GM12873 (cell line): ENCODE measurements around the gene PSMD5.

Source experiments
- TF ChIP-seq, protein P1 (sequence below): IDR thresholded peaks from 2 replicates; pipeline ENCODE4 v1.5.1; 2012; ENCODE audit warnings: low read depth, mild to moderate bottlenecking, moderate library complexity, low read length, control low read depth; ENCODE audit not compliant: insufficient read depth; ENCODE audit errors: missing control alignments

Gene PSMD5

DNA sequence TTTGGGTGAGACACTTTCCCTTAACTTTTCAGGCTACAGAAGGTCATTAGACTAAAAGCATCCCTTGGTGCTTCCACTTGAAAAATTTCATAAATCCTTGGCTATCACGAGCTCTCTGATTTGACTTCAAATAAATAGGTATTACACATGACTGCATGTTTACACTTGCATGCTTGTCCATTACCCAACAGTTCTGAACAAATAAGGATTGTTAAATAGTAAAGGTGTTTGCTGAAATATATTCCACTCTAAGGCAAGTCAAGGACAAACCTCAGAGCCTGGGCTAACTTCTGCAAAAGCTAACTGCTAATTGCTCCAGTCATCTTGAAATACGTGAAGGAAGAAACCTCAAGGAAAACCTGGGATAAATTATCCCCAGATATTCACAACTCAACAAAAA, 64.0 kb downstream of the PSMD5 start:
- TF ChIP-seq, protein P1, sequence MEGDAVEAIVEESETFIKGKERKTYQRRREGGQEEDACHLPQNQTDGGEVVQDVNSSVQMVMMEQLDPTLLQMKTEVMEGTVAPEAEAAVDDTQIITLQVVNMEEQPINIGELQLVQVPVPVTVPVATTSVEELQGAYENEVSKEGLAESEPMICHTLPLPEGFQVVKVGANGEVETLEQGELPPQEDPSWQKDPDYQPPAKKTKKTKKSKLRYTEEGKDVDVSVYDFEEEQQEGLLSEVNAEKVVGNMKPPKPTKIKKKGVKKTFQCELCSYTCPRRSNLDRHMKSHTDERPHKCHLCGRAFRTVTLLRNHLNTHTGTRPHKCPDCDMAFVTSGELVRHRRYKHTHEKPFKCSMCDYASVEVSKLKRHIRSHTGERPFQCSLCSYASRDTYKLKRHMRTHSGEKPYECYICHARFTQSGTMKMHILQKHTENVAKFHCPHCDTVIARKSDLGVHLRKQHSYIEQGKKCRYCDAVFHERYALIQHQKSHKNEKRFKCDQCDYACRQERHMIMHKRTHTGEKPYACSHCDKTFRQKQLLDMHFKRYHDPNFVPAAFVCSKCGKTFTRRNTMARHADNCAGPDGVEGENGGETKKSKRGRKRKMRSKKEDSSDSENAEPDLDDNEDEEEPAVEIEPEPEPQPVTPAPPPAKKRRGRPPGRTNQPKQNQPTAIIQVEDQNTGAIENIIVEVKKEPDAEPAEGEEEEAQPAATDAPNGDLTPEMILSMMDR: no peak

DNA sequence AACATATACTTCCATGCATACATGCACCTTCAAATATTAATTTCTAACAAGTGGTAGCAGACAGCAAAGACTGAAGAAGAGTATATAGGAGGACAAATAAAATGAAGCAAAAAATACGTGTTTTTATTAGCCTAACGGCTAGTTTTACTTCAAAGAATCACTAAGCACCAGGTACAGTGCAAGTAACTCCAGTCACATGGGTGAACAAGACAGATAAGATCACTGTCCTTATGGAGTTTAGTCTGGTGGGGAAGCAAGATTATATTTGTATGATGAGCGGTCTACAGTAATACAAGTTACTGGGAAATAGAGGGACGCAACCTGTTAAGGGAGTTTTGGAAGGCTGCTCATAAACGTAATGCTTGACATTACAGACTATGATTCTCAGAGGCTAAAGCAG, 65.5 kb downstream of the PSMD5 start:
- TF ChIP-seq, protein P1: no peak

DNA sequence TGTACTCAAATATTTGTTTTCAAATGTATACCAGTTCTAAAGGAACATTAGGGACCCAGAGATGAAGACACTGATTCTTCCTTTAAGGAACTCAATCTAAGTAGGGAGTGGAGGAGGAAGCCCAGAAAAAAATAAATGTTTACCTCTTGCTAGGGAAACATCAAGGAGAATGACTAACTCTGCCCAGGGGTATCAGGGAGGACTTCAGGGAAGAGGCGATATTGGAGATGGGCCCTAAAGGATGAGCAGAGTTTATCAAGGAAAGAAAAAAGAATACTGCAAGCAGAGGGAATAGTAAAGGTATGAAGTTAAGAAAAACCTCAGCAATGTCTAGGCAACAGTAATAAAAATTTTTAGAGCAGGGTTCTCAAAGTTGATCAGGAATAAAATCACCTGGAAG, 65.9 kb downstream of the PSMD5 start:
- TF ChIP-seq, protein P1: no peak

GRCh38 chr9:120775859-120776258, 66.9 kb downstream of the PSMD5 start:
- TF ChIP-seq, protein P1: no peak

DNA sequence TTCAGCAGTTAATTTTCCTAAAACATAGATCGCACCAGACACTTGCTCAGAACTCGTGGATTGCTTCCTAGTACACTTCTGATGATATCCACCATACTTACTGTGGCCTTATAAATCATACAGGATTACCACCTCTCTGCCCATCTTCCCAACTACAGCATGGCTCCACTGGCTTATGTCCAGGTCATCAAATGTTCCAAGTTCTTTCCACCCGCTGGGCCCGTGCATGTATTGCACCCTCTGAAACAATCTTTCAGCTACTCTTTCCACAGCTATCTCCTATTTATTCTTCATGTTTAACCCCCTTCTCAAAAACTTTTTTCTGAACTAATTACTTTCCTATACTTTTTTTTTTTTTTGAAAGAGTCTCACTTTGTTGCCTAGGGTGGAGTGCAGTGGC, 68.0 kb downstream of the PSMD5 start:
- TF ChIP-seq, protein P1: no peak

- TF ChIP-seq, protein P1: no peak
Observed at GRCh38 chr9:120773256-120773655, 69.5 kb downstream of the PSMD5 start.

DNA sequence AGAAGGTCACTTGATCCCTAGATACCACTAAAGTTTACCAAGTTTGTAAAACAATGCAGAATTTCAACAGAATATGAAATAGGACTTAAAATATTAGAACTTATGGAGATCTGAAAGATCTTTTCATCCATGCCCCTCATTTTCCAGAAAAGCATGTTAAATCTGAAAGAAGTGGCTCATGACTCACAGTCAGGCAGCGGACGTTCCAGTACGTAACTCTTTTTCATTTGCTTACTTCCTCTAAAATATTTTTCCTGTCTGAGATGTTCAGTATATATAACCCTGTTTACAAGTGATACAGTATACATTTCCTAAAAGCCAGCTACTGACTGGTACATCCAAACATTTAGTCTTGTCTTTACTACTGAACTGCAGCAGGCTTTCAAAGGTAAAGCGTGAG, 71.8 kb downstream of the PSMD5 start:
- TF ChIP-seq, protein P1: no peak
